H1 (cell line): ENCODE data around the gene MRPL40. TPM values are rescaled to one million over a fixed set of nuclear protein-coding genes. Genes with fewer than 3 reads are reported as not detected.
A peak's percentile ranks its signal among the peaks of the same experiment; 100 is the strongest.

Source experiments
- CTCF ChIA-PET: fragments of 300-600 bp; sonication (Branson Sonifier 250); formaldehyde crosslinking; loops from one replicate; lab custom pipeline; 2021; ENCODE audit not compliant: partially characterized antibody; lab: Charles Lee
- POLR2A ChIA-PET: fragments of 300-600 bp; sonication (Branson Sonifier 250); formaldehyde crosslinking; loops from one replicate; lab custom pipeline; 2021; ENCODE audit warnings: inconsistent platforms; ENCODE audit not compliant: partially characterized antibody; lab: Charles Lee
- DNase-seq, 2 experiments: peaks; one replicate each; pipeline versions ENCODE4 v3.0.0 to v3.0.0-alpha.2; 2010 to 2022; ENCODE audit warnings: low spot score in 2 of 2, low read depth in 1 of 2, mixed read lengths in 1 of 2
- FAIRE-seq: peaks from 2 replicates; lab custom pipeline; 2011; peaks lifted over from hg19 to GRCh38; lab: Jason Lieb, UNC
- H2AFZ ChIP-seq: 2 replicates; pipeline ENCODE4 v1.8.1; 2012; ENCODE audit warnings: low read length, inconsistent platforms
- H2AK5ac ChIP-seq: 2 replicates; pipeline ENCODE4 v1.6.1; 2013; ENCODE audit warnings: low read depth, low read length
- H2BK120ac ChIP-seq: replicated peaks from 2 replicates; pipeline ENCODE3; 2013; ENCODE audit warnings: low read depth, low read length, inconsistent platforms
- H2BK12ac ChIP-seq: 2 replicates; pipeline ENCODE4 v1.6.1; 2013; ENCODE audit warnings: low read depth, low read length
- H2BK15ac ChIP-seq: 2 replicates; pipeline ENCODE4 v1.6.1; 2013; ENCODE audit warnings: low read length
- H2BK20ac ChIP-seq: 2 replicates; pipeline ENCODE4 v1.6.1; 2013; ENCODE audit warnings: low read length
- H2BK5ac ChIP-seq: 2 replicates; pipeline ENCODE4 v1.6.1; 2013; ENCODE audit warnings: low read depth, low read length
- H3K14ac ChIP-seq: 2 replicates; pipeline ENCODE4 v1.6.1; 2013; ENCODE audit warnings: inconsistent platforms; ENCODE audit not compliant: insufficient read length
- H3K18ac ChIP-seq: 2 replicates; pipeline ENCODE4 v1.6.1; 2013; ENCODE audit warnings: low read length; ENCODE audit errors: extremely low read depth
- H3K23ac ChIP-seq: 2 replicates; pipeline ENCODE4 v1.6.1; 2013; ENCODE audit warnings: inconsistent platforms; ENCODE audit not compliant: insufficient read length
- H3K23me2 ChIP-seq: 2 replicates; pipeline ENCODE4 v1.6.1; 2013; ENCODE audit warnings: low read depth, low read length
- H3K27ac ChIP-seq: 2 replicates; pipeline ENCODE4 v1.6.1; 2011; ENCODE audit warnings: low read depth, low read length, inconsistent platforms
- H3K27me3 ChIP-seq, 4 experiments: replicated peaks in 1 of 4; 1 replicate in 1 of 4; 2 replicates in 3 of 4; pipeline versions ENCODE4 v1.6.1 to v1.8.1; 2011 to 2013; ENCODE audit warnings: low read length in 3 of 4, mild to moderate bottlenecking in 3 of 4, inconsistent platforms in 2 of 4, mixed read lengths in 2 of 4, moderate library complexity in 1 of 4; ENCODE audit not compliant: control insufficient read depth in 3 of 4, insufficient read depth in 3 of 4; ENCODE audit errors: extremely low read depth in 1 of 4
- H3K36me3 ChIP-seq, 4 experiments: 2 replicates each; pipeline versions ENCODE4 v1.6.1 to v1.8.1; 2011 to 2013; ENCODE audit warnings: mild to moderate bottlenecking in 4 of 4, low read length in 3 of 4, moderate library complexity in 2 of 4, control low read depth in 1 of 4, inconsistent platforms in 1 of 4; ENCODE audit not compliant: insufficient read depth in 4 of 4, control insufficient read depth in 2 of 4
- H3K4ac ChIP-seq: replicated peaks from 2 replicates; pipeline ENCODE3; 2013; ENCODE audit warnings: low read length, low read depth, mixed read lengths, inconsistent platforms; ENCODE audit not compliant: insufficient read length
- H3K4me1 ChIP-seq, 4 experiments: replicated peaks in 1 of 4; 1 replicate in 1 of 4; 2 replicates in 3 of 4; pipeline versions ENCODE4 v1.6.1 to v1.8.1; 2011 to 2013; ENCODE audit warnings: low read length in 3 of 4, inconsistent platforms in 2 of 4, mixed read lengths in 1 of 4; ENCODE audit not compliant: insufficient read depth in 4 of 4, control insufficient read depth in 3 of 4
- H3K4me2 ChIP-seq, 2 experiments: 2 replicates each; pipeline versions ENCODE4 v1.6.1 to v1.8.1; 2011 to 2013; ENCODE audit warnings: low read depth in 2 of 2, low read length in 2 of 2, control low read depth in 1 of 2, inconsistent platforms in 1 of 2, mild to moderate bottlenecking in 1 of 2; ENCODE audit not compliant: insufficient read depth in 1 of 2
- H3K4me3 ChIP-seq, 4 experiments: fragments of 200-600, 300-600 bp in 1 of 4; sonication (generic), shearing (Covaris generic), sonication (Bioruptor Twin) in 1 of 4; 2 replicates each; pipeline versions ENCODE4 v1.5.1 to v1.8.1; 2011 to 2016; ENCODE audit warnings: low read length in 4 of 4, low read depth in 3 of 4, control low read depth in 2 of 4, inconsistent platforms in 2 of 4, mild to moderate bottlenecking in 2 of 4, mixed read lengths in 1 of 4, moderate library complexity in 1 of 4; ENCODE audit not compliant: insufficient read depth in 2 of 4; ENCODE audit errors: extremely low read depth in 1 of 4
- H3K56ac ChIP-seq: replicated peaks from 2 replicates; pipeline ENCODE3; 2013; ENCODE audit warnings: low read depth, mild to moderate bottlenecking, mixed read lengths, low read length, inconsistent platforms; ENCODE audit not compliant: insufficient read length
- H3K79me1 ChIP-seq: 2 replicates; pipeline ENCODE4 v1.6.1; 2013; ENCODE audit warnings: low read depth, low read length, control low read depth
- H3K79me2 ChIP-seq, 2 experiments: 2 replicates each; pipeline versions ENCODE4 v1.6.1 to v1.8.1; 2012 to 2013; ENCODE audit warnings: low read length in 2 of 2, mild to moderate bottlenecking in 2 of 2, inconsistent platforms in 1 of 2; ENCODE audit not compliant: insufficient read depth in 2 of 2, control insufficient read depth in 1 of 2
- H3K9ac ChIP-seq, 4 experiments: replicated peaks in 1 of 4; 1 replicate in 1 of 4; 2 replicates in 3 of 4; pipeline versions ENCODE4 v1.6.1 to v1.8.1; 2011 to 2013; ENCODE audit warnings: low read depth in 3 of 4, low read length in 3 of 4, control low read depth in 2 of 4, mild to moderate bottlenecking in 2 of 4, moderate library complexity in 2 of 4, inconsistent platforms in 1 of 4; ENCODE audit errors: extremely low read depth in 1 of 4
- H3K9me3 ChIP-seq, 2 experiments: 2 replicates each; pipeline versions ENCODE4 v1.6.1 to v1.8.1; 2012 to 2013; ENCODE audit warnings: mild to moderate bottlenecking in 2 of 2, moderate library complexity in 2 of 2, control low read depth in 1 of 2, inconsistent platforms in 1 of 2, low read depth in 1 of 2, low read length in 1 of 2, mixed read lengths in 1 of 2; ENCODE audit not compliant: insufficient read depth in 2 of 2
- H4K20me1 ChIP-seq, 2 experiments: replicated peaks in 1 of 2; 2 replicates each; pipeline versions ENCODE3 to v1.8.1; 2011 to 2013; ENCODE audit warnings: inconsistent platforms in 2 of 2, low read length in 2 of 2, mild to moderate bottlenecking in 1 of 2; ENCODE audit not compliant: insufficient read depth in 2 of 2, control insufficient read depth in 1 of 2
- H4K5ac ChIP-seq: 2 replicates; pipeline ENCODE4 v1.6.1; 2013; ENCODE audit warnings: low read length, low read depth, mixed read lengths, inconsistent platforms; ENCODE audit not compliant: insufficient read length
- H4K8ac ChIP-seq: 2 replicates; pipeline ENCODE4 v1.8.0; 2013; ENCODE audit warnings: mild to moderate bottlenecking, moderate library complexity, low read length, inconsistent platforms; ENCODE audit not compliant: insufficient read depth; ENCODE audit errors: extremely low read depth
- H4K91ac ChIP-seq: replicated peaks from 2 replicates; pipeline ENCODE3; 2013; ENCODE audit warnings: low read length, mixed read lengths, inconsistent platforms; ENCODE audit not compliant: insufficient read length
- ASH2L ChIP-seq: fragments of 200-600, 300-600 bp; sonication (generic); IDR thresholded peaks from one replicate; pipeline ENCODE4 v1.7.1; 2017; ENCODE audit warnings: low read length
- BRCA1 ChIP-seq: IDR thresholded peaks from 2 replicates; pipeline ENCODE4 v1.6.1; 2012; ENCODE audit warnings: low read depth, low read length, improper control_type of control experiment
- CBX5 ChIP-seq: fragments of 300-800, 300-1000 bp; sonication (generic); IDR thresholded peaks from 2 replicates; pipeline ENCODE4 v1.7.1; 2016; ENCODE audit warnings: antibody characterized with exemption, low read length, low read depth
- SAP30 ChIP-seq: fragments of 300-600 bp; sonication (generic); IDR thresholded peaks from 2 replicates; pipeline ENCODE4 v1.7.1; 2012; ENCODE audit warnings: low read length, moderate library complexity, mild to moderate bottlenecking, inconsistent platforms; ENCODE audit not compliant: insufficient read depth, insufficient replicate concordance
- SIN3A ChIP-seq, 2 experiments: IDR thresholded peaks in 1 of 2; conservative IDR thresholded peaks in 1 of 2; 2 replicates each; pipeline ENCODE4 v1.6.1; 2011 to 2012; ENCODE audit warnings: low read length in 2 of 2, improper control_type of control experiment in 1 of 2, low read depth in 1 of 2, mild to moderate bottlenecking in 1 of 2
- TAF1 ChIP-seq: IDR thresholded peaks from 2 replicates; pipeline ENCODE4 v1.6.1; 2011; ENCODE audit warnings: mild to moderate bottlenecking, low read depth, low read length
- ZNF274 ChIP-seq: IDR thresholded peaks from 2 replicates; pipeline ENCODE4 v1.7.0; 2012; ENCODE audit warnings: low read length, borderline replicate concordance; ENCODE audit errors: extremely low read depth
- WGBS, 2 experiments: shearing (Covaris generic) in 1 of 2; methylation state at CpG; one replicate each; pipeline versions ENCODE4 v1.1.6 to v1.1.7; 2013 to 2015; ENCODE audit warnings: low lambda C conversion rate in 2 of 2, mixed read lengths in 2 of 2, inconsistent platforms in 1 of 2, low coverage in 1 of 2, missing lambda C conversion rate in 1 of 2; ENCODE audit not compliant: insufficient replicate concordance in 2 of 2, insufficient coverage in 1 of 2, insufficient read length in 1 of 2; ENCODE audit errors: extremely low coverage in 1 of 2, missing lambda C conversion rate in 1 of 2; 5-methylcytosine and 5-hydroxymethylcytosine counted together
- polyA plus RNA-seq, 7 experiments: library from polyadenylated mRNA; depleted of rRNA in 3 of 7; stranded (reverse) in 5 of 7; unstranded in 2 of 7; fragments of >200 nt in 5 of 7; fragments of 200-250 nt in 2 of 7; gene quantifications; 1 replicate in 5 of 7; 2 replicates in 1 of 7; 4 replicates in 1 of 7; pipeline versions ENCODE4 v1.2.1 to v1.2.3, GENCODE V29; 2011 to 2013; ENCODE audit warnings: missing spikeins in 2 of 7, mixed read lengths in 2 of 7
- total RNA-seq: library from RNA; stranded (reverse); fragmentation: NEBNext Ultra II Directional; extraction: Animal tissue kit (Norgen Biotek cat#: 25700); gene quantifications from 2 replicates; pipeline ENCODE4 v1.2.1, GENCODE V29; 2021

Gene MRPL40
- total and polyA plus RNA-seq, 2 of the 8 experiments (the other 6 are each of a cell fraction or from before 2014, with no cell fraction given) = 12.4 to 14.5 TPM

- no peak overlapping the region for H2BK15ac ChIP-seq
- DNase-seq (no peak), FAIRE-seq (no peak)
- WGBS, 2 experiments = 47% methylated on average over 12 of the region's 12 CpGs; no CpG with 5 or more reads in 1 of the 2 experiments
- H3K9ac ChIP-seq = peak overlapping the region; percentile 8 to 92 (median 82)
- ChIA-PET CTCF (interaction anchor here (0.7 to 1.0 kb wide), 3 partner anchors 10 to 24 kb away, joined by 3 read pairs; no protein-coding TSS in a partner anchor), POLR2A (interaction anchor here (0.5 to 7.9 kb wide), 6 partner anchors 9 to 139 kb away, joined by 3 to 127 read pairs (median 14); partner anchors contain the start of genes C22orf39 and CLTCL1)
- no peak overlapping the region for H2BK12ac ChIP-seq
- H4K91ac ChIP-seq = no peak overlapping the region
- 0 out of 2 replicates have a peak overlapping the region, but pooled peaks have one; percentile 54 for H3K27ac ChIP-seq
- H2BK5ac ChIP-seq = no peak overlapping the region
- no peak overlapping the region for H2BK120ac ChIP-seq
- H2BK20ac ChIP-seq = no peak overlapping the region
- no peak overlapping the region for H3K14ac ChIP-seq
- H3K27me3 ChIP-seq = no peaks in the 10 kb centered on the region
- H3K23me2 ChIP-seq = peaks cover 11% of the 10 kb centered on the region
- H3K4me3 ChIP-seq = peak overlapping the region; percentile 73 to 86 (median 81)
- peaks cover 2 to 5% (median 4%) of the 10 kb centered on the region in 4 experiments; a peak in 5 of 8 replicates for H3K36me3 ChIP-seq
- H2AFZ ChIP-seq = no peak overlapping the region
- no peak overlapping the region for H3K4ac ChIP-seq
- H3K56ac ChIP-seq = no peak overlapping the region
- peaks cover 15% of the 10 kb centered on the region for H3K79me1 ChIP-seq
- H3K4me2 ChIP-seq = peak overlapping the region; percentile 58 to 85
- peaks cover 16 to 26% of the 10 kb centered on the region in 2 experiments for H4K20me1 ChIP-seq
- peaks cover 37 to 58% of the 10 kb centered on the region in 2 experiments for H3K79me2 ChIP-seq
- peaks cover 0 to 9% (median 4%) of the 10 kb centered on the region in 4 experiments; a peak in 5 of 7 replicates for H3K4me1 ChIP-seq
- no peak overlapping the region for H3K23ac ChIP-seq
- H4K8ac ChIP-seq = peak overlapping the region; percentile 98
- no peak overlapping the region for H3K18ac ChIP-seq
- H3K9me3 ChIP-seq = no peaks in the 10 kb centered on the region
- H4K5ac ChIP-seq = no peak overlapping the region
- H2AK5ac ChIP-seq = no peak overlapping the region
- TF ChIP-seq SIN3A (conservative IDR thresholded peaks at IDR 0.05 in 1 of 2, IDR thresholded peaks at IDR 0.05 in 1 of 2; ENCODE audit: low read depth in 1 of 2, low read length in 2 of 2) = 0 out of 4 replicates have a peak, but pooled peaks of 1 of the 2 experiments have one; percentile 31
- peak; percentile 16 for TF ChIP-seq SAP30
- TF ChIP-seq ASH2L = peak; percentile 44
- no peak; the same call in 1 of the 2 replicates for TF ChIP-seq TAF1
- TF ChIP-seq CBX5 = no peak
- TF ChIP-seq ZNF274 = no peak
- TF ChIP-seq BRCA1 = no peak
Observed at GRCh38 chr22:19429950-19430889, 2.1 kb upstream of the MRPL40 start.
